HG03135 (cell line): Measurements from ENCODE around the gene HBQ1.
"Not testable (repeated sequence)": the region's sequence is repeated elsewhere in the genome, so short reads cannot be mapped to it uniquely, and the experiment has no call there.

ENCODE experiments used
- ATAC-seq: cut with Tn5 transposase; IDR thresholded peaks from one replicate; pipeline ENCODE4 v1.9.1; 2021; ENCODE audit warnings: mild to moderate bottlenecking, moderate library complexity; ENCODE audit not compliant: unreplicated experiment

The HBQ1 gene

DNA sequence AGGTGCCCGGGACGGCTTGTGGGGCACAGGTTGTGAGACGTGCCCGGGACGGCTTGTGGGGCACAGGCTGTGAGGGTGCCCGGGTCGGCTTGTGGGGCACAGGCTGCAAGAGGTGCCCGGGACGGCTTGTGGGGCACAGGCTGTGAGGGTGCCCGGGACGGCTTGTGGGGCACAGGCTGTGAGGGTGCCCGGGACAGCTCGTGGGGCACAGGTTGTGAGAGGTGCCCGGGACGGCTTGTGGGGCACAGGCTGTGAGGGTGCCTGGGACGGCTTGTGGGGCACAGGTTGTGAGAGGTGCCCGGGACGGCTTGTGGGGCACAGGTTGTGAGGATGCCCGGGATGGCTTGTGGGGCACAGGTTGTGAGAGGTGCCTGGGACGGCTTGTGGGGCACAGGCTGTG, 20.0 kb upstream of the HBQ1 start:
- ATAC-seq, result not testable (repeated sequence)

- no peak for ATAC-seq
These were observed 19.5 kb upstream of the HBQ1 start for GRCh38 chr16:160691-161190.

- ATAC-seq, result no peak
These were observed 17.8 kb upstream of the HBQ1 start for GRCh38 chr16:162271-162991.

GRCh38 chr16:163139-163538, 17.1 kb upstream of the HBQ1 start:
- not testable (repeated sequence) for ATAC-seq

DNA sequence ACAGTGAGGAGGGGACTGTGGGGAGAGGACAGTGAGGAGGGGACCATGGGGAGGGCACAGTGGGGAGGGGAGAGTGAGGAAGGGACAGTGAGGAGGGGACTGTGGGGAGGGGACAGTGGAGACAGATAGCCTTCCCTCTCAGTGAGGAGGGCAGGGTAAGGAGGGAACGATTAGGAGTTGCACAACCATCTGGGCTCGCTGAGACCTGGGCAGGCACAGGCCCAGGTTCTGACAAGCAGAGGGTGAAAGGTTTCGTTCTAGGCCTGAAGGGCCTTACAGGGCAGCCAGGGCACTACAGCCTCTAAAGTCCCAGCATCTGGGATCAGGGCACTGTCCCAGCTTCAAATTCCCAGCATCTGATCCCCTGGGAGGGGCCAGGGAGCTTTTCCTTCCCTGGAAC, 16.6 kb upstream of the HBQ1 start:
- not testable (repeated sequence) for ATAC-seq

GRCh38 chr16:164134-164823, 16.0 kb upstream of the HBQ1 start:
- ATAC-seq, result not testable (repeated sequence)

- no peak for ATAC-seq
These were observed 15.3 kb upstream of the HBQ1 start for GRCh38 chr16:164827-165538.

GRCh38 chr16:165539-166374, 14.5 kb upstream of the HBQ1 start, which contains the start of gene HBM:
Gene HBM (plus strand): TSS chr16:165978. CDS start chr16:165998, 20 bp downstream.
- ATAC-seq, result no peak

DNA sequence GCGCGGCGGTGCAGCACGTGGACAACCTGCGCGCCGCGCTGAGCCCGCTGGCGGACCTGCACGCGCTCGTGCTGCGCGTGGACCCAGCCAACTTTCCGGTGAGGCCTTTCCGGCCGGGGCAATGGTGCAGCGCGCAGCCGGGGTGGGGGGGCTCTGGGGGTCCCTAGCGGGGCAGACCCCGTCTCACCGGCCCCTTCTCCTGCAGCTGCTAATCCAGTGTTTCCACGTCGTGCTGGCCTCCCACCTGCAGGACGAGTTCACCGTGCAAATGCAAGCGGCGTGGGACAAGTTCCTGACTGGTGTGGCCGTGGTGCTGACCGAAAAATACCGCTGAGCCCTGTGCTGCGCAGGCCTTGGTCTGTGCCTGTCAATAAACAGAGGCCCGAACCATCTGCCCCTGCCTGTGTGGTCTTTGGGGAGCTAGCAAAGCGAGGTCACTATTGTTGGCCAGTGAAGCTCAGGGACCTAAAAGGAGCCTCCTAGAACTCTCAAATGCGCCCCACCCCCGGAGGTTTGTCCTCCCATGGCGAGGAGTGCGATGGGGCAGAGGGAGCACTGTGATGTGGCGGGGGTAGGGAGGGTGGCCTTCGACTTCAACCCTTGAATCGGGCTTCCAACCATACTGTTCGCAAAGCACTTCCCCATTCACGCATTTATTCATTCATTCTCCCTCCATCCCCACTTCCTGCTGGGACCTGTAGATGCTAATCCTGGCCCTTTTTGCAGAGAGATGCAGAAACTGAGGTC, 13.7 kb upstream of the HBQ1 start:
- ATAC-seq, result no peak

- no peak for ATAC-seq
These were observed 13.1 kb upstream of the HBQ1 start for GRCh38 chr16:167122-167690.

- ATAC-seq, result no peak
These were observed 11.8 kb upstream of the HBQ1 start for GRCh38 chr16:168424-168823.

- ATAC-seq, result no peak
These were observed 11.2 kb upstream of the HBQ1 start for GRCh38 chr16:169014-169413.

- not testable (repeated sequence) for ATAC-seq
These were observed 10.2 kb upstream of the HBQ1 start for GRCh38 chr16:170088-170507.

DNA sequence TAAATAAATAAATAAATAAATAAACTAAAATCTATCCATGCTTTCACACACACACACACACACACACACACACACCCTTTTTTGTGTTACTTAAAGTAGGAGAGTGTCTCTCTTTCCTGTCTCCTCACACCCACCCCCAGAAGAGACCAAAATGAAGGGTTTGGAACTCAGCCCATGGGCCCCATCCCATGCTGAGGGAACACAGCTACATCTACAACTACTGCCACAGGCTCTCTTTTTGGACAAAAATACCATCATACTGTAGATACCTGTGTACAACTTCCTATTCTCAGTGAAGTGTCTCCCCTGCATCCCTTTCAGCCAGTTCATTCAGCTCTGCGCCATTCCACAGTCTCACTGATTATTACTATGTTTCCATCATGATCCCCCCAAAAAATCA, 9.5 kb upstream of the HBQ1 start:
- ATAC-seq, result no peak

DNA sequence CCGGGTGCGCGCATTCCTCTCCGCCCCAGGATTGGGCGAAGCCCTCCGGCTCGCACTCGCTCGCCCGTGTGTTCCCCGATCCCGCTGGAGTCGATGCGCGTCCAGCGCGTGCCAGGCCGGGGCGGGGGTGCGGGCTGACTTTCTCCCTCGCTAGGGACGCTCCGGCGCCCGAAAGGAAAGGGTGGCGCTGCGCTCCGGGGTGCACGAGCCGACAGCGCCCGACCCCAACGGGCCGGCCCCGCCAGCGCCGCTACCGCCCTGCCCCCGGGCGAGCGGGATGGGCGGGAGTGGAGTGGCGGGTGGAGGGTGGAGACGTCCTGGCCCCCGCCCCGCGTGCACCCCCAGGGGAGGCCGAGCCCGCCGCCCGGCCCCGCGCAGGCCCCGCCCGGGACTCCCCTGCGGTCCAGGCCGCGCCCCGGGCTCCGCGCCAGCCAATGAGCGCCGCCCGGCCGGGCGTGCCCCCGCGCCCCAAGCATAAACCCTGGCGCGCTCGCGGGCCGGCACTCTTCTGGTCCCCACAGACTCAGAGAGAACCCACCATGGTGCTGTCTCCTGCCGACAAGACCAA, 7.8 kb upstream of the HBQ1 start, which contains the start of gene HBA2:
HBA2 (plus strand) TSS at position 503 of the 568 bp plus-strand sequence; CDS start at position 540, 37 bp downstream.
- ATAC-seq, result not testable (repeated sequence)

DNA sequence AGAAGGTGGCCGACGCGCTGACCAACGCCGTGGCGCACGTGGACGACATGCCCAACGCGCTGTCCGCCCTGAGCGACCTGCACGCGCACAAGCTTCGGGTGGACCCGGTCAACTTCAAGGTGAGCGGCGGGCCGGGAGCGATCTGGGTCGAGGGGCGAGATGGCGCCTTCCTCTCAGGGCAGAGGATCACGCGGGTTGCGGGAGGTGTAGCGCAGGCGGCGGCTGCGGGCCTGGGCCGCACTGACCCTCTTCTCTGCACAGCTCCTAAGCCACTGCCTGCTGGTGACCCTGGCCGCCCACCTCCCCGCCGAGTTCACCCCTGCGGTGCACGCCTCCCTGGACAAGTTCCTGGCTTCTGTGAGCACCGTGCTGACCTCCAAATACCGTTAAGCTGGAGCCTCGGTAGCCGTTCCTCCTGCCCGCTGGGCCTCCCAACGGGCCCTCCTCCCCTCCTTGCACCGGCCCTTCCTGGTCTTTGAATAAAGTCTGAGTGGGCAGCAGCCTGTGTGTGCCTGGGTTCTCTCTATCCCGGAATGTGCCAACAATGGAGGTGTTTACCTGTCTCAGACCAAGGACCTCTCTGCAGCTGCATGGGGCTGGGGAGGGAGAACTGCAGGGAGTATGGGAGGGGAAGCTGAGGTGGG, 6.9 kb upstream of the HBQ1 start:
- ATAC-seq, result not testable (repeated sequence)

GRCh38 chr16:173928-174769, 6.1 kb upstream of the HBQ1 start:
- ATAC-seq, result not testable (repeated sequence)
